Activated naive CD4-positive, alpha-beta T cell treated with anti-CD3 and anti-CD28 coated beads for 36 hours (primary cell): ENCODE results near the gene ZNF438. TPM values are rescaled to one million over a fixed set of nuclear protein-coding genes. Genes with fewer than 3 reads are reported as not detected.
"Not testable (repeated sequence)": the region's sequence is repeated elsewhere in the genome, so short reads cannot be mapped to it uniquely, and the experiment has no call there.

Experiments used
- CTCF ChIA-PET: fragments of 350-600 bp; sonication (Branson Sonifier 250); formaldehyde crosslinking; loops from one replicate; lab custom pipeline; 2021; ENCODE audit warnings: antibody characterized with exemption; lab: Charles Lee
- DNase-seq: peaks from one replicate; pipeline ENCODE4 v3.0.0-alpha.2; 2020
- H3K27ac Mint-ChIP-seq: one replicate; pipeline ENCODE4 v1.8.0; 2021; ENCODE audit warnings: mild to moderate bottlenecking, mixed read lengths
- H3K27me3 Mint-ChIP-seq: one replicate; pipeline ENCODE4 v1.8.0; 2021; ENCODE audit warnings: low read depth, mixed read lengths
- H3K36me3 Mint-ChIP-seq: one replicate; pipeline ENCODE4 v1.8.0; 2021; ENCODE audit warnings: low read depth, mixed read lengths
- H3K4me1 Mint-ChIP-seq: one replicate; pipeline ENCODE4 v1.8.0; 2021; ENCODE audit warnings: low read depth, mixed read lengths
- H3K4me3 Mint-ChIP-seq: one replicate; pipeline ENCODE4 v1.8.0; 2021; ENCODE audit warnings: mild to moderate bottlenecking, moderate library complexity, mixed read lengths
- H3K9me3 Mint-ChIP-seq: one replicate; pipeline ENCODE4 v1.8.0; 2021; ENCODE audit warnings: mixed read lengths
- intact Hi-C: fragments of 100-400 bp; cut with micrococcal nuclease; formaldehyde crosslinking; loops from one replicate; pipeline ENCODE4 v1.15.1; 2023
- total RNA-seq, 2 experiments: library from RNA; stranded (reverse); gene quantifications; one replicate each; pipeline ENCODE4 v1.2.3, GENCODE V29; 2021

The ZNF438 gene
- total RNA-seq, 2 experiments from 2014 or later = 2.4 to 2.6 TPM

DNA sequence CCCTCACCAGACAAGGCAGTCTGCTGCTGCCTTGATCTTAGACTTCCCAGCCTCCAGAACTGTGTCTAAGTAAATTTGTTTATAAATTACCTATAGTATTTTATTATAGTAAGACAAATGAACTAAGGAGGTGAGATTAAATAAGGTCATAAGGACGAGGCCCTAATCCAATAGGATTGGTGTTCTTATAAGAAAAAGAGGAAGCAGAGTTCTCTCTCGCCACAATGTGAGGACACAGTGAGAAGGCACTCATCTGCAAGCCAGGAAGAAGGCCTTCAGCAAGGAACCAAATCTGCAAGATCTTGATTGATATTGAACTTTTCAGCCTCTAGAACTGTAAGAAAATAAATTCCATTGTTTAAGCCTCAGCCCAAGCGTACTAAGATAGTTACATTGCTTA is 6.1 kb upstream of the ZNF438 start:
- Mint-ChIP-seq H3K27ac (no peak overlapping the region), H3K27me3 (no peaks in the 10 kb centered on the region), H3K36me3 (no peaks in the 10 kb centered on the region), H3K4me3 (no peak overlapping the region), H3K4me1 (peaks cover 4% of the 10 kb centered on the region), H3K9me3 (no peaks in the 10 kb centered on the region)
- intact Hi-C loops = no loop called here
- DNase-seq = no peak
- CTCF ChIA-PET = no interaction called here

DNA sequence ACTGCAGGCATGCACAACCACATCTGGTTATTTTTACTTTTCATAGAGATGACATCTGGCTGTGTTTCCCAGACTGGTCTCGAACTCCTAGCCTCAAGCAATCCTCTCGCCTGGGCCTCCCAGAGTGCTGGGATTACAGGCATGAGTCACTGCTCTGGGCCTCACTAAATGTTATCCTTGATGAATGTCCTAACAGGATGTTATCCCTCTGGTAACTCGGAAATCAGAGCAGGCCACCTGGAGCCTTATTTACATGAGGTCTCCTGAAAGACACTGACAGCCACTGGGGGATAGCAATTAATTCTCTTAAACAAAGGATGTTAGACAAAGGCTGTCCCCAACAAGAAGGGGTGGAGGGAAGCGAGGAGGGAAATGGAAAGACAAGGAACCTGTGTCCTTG is 4.5 kb upstream of the ZNF438 start:
- Mint-ChIP-seq H3K4me3 (no peak overlapping the region), H3K4me1 (peaks cover 4% of the 10 kb centered on the region), H3K9me3 (no peaks in the 10 kb centered on the region), H3K27me3 (no peaks in the 10 kb centered on the region), H3K36me3 (no peaks in the 10 kb centered on the region), H3K27ac (no peak overlapping the region)
- CTCF ChIA-PET = interaction anchor here (0.7 kb wide), 1 partner anchor 47 kb away, joined by 3 read pairs; no protein-coding TSS in a partner anchor
- no peak for DNase-seq
- intact Hi-C loops = no loop called here

DNA sequence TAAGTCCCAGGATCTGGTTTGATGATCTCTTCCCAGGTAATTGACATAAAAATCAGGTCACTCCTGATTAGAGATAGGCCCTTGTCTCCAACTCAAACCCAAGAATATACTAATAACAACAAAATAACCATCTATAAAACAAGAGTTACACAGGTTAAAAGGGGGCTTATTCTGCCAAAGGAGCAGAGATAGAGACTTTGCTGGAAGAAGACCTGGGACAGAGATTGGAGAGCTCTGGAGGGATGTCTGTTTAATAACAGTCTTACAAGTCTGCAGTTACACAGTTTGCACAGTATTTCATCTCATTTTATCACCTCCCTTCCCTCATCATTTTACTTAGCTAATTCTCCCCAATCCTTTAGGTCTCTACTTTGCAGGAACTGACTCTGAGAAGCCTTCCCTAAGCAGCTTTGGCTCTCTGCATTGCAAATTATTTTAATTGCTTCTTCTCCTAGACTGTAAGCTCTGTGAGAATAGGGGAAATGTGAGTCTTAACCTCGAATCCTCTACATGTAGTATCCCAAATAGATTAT is 3.7 kb upstream of the ZNF438 start:
- no peak for DNase-seq
- no peaks in the 10 kb centered on the region for H3K9me3 Mint-ChIP-seq
- H3K36me3 Mint-ChIP-seq = no peaks in the 10 kb centered on the region
- no peak overlapping the region for H3K4me3 Mint-ChIP-seq
- H3K27me3 Mint-ChIP-seq = no peaks in the 10 kb centered on the region
- intact Hi-C loops = no loop called here
- peaks cover 11% of the 10 kb centered on the region for H3K4me1 Mint-ChIP-seq
- H3K27ac Mint-ChIP-seq = no peak overlapping the region
- CTCF ChIA-PET = interaction anchor here (0.9 kb wide), 1 partner anchor 48 kb away, joined by 4 read pairs; no protein-coding TSS in a partner anchor

DNA sequence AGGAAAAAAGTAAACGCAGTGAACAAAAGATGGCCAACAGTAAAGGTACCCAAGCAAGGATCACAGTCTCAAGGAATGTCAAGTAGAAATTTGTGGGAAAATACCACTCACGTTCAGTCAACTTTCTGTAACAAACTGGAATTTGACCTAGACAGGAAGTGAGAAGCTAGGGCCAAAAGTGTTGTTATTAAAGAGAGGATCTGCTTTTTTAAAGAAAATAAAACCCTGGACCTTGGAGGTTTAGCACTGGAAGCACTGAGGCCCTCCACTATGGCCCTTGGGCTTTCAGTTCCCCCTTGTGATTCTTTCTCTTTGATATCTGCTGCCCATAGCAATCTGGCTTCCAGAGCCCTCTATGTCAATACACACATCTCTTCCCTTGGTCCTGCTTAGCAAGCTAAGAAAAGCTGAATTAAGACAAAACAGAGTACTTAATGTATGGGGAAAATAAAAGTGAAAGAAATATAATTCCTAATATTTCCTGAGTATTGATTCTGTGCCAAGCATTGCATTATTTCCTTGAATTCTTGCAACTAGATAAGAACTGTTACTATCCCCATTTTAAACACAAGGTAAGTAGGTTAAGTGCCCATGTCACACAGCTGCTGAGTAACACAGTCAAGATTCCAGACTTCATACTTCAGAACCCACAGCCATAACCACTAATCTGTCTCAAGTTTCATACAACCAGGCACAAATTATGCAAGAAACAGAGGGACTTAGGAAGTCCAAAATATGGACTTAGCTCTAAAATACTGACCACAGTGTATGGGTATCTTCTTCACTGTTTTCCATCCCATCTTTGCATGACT is 2.6 kb upstream of the ZNF438 start:
- Mint-ChIP-seq H3K4me1 (peaks cover 17% of the 10 kb centered on the region), H3K9me3 (no peaks in the 10 kb centered on the region), H3K4me3 (no peak overlapping the region), H3K27ac (no peak overlapping the region), H3K27me3 (no peaks in the 10 kb centered on the region), H3K36me3 (no peaks in the 10 kb centered on the region)
- intact Hi-C loops = loop anchor here (5.0 kb wide), 4 partner anchors 98 to 713 kb away; no protein-coding TSS in a partner anchor
- DNase-seq = no peak
- CTCF ChIA-PET = interaction anchor here (0.9 to 1.2 kb wide), 2 partner anchors 49 to 734 kb away, joined by 3 to 4 read pairs; no protein-coding TSS in a partner anchor

DNA sequence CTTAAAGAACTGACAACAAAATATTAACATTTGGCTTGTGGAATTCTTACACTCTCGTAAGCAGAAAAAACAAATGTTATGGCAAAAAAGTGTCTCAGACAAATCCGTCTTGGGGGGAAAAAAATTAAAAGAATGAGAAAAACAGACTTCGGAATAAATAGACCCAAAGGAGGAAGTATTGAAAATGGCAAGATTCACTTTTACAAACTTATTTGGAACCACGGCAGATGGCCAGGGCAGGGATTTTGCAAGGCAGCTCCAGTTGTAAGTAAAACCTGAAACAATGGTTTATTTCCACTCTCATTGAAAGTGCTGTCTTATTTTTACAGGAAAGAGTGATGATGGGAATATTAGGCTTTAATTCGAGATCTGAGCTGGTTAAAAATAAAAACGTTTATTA is 1.5 kb upstream of the ZNF438 start:
- Mint-ChIP-seq H3K36me3 (no peaks in the 10 kb centered on the region), H3K27ac (no peak overlapping the region), H3K4me1 (peaks cover 16% of the 10 kb centered on the region), H3K4me3 (no peak overlapping the region), H3K27me3 (no peaks in the 10 kb centered on the region), H3K9me3 (no peaks in the 10 kb centered on the region)
- CTCF ChIA-PET = interaction anchor here (0.7 kb wide), 1 partner anchor 547 kb away, joined by 3 read pairs; no protein-coding TSS in a partner anchor
- intact Hi-C loops = loop anchor here (5.0 kb wide), 4 partner anchors 99 to 714 kb away; no protein-coding TSS in a partner anchor
- DNase-seq = no peak

DNA sequence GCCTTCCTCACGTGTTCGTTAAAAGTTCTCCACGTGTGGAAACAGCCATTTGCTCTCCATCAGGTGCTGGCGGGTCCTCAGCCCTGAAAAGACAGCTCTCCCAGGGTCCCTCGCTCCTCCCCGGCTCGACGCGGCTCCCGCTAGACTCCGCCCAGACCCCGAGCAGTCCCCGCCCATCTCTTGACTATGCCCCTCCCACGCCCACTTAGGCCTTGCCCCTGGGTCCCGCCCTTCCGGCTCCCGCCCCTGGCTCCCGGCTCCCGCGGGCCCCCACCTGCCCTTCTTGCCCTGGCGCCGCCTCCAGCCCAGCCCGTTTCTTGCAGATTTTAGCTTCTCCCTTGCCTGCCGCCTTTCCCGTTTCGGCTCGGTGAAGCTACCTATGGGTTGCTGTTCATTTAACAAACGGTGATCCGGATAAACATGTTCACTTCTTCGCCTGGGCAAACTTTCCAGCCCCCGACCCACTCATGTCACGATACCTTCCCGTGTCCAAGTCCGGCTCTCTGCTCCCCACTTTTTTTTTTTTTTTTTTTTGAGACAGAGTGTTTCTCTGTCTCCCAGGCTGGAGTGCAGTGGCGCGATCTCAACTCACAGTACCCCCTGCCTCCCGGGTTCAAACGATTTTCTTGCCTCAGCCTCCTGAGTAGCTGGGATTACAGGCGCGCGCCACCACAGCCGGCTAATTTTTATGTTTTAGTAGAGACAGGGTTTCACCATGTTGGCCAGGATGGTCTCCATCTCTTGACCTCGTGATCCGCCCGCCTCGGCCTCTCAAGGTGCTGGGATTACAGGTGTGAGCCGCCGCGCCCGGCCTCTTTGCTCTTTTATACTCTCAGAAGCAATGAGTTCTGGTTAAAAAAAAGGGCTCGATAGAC is 830 bp upstream of the ZNF438 start:
- Mint-ChIP-seq H3K27me3 (no peaks in the 10 kb centered on the region), H3K4me3 (peak overlapping the region; percentile 86), H3K9me3 (no peaks in the 10 kb centered on the region), H3K4me1 (peaks cover 16% of the 10 kb centered on the region), H3K36me3 (no peaks in the 10 kb centered on the region), H3K27ac (peak overlapping the region; percentile 98)
- CTCF ChIA-PET = interaction anchor here (0.6 to 1.9 kb wide), 17 partner anchors 10 to 904 kb away, joined by 3 to 8 read pairs (median 3); no protein-coding TSS in a partner anchor
- intact Hi-C loops = loop anchor here (1.0 to 5.0 kb wide), 10 partner anchors 69 to 728 kb away; no protein-coding TSS in a partner anchor
- peak; percentile 97 for DNase-seq

DNA sequence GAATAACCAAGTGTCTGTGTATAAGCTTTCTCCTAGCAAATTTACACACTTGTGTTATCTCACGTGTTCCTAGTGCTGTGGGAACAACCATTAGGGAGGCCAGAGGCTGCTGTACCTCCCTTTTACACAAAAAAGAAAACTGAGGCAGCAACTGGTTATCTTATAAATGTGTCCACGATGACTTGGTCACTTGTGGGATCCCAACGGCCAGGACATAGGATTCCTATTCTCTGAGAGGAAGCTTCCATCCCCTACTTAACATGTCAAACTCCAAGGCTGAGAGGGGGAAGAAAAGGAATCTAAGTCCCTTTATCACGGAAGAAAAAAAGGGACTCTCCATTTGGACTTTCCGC is 484 bp downstream of the ZNF438 start:
- Mint-ChIP-seq H3K27me3 (no peaks in the 10 kb centered on the region), H3K27ac (peak overlapping the region; percentile 98), H3K36me3 (no peaks in the 10 kb centered on the region), H3K4me1 (peaks cover 16% of the 10 kb centered on the region), H3K4me3 (peak overlapping the region; percentile 86), H3K9me3 (no peaks in the 10 kb centered on the region)
- CTCF ChIA-PET = interaction anchor here (0.7 to 1.9 kb wide), 9 partner anchors 42 to 777 kb away, joined by 3 to 6 read pairs (median 4); no protein-coding TSS in a partner anchor
- DNase-seq = no peak
- intact Hi-C loops = loop anchor here (1.0 to 5.0 kb wide), 9 partner anchors 32 to 778 kb away; no protein-coding TSS in a partner anchor

DNA sequence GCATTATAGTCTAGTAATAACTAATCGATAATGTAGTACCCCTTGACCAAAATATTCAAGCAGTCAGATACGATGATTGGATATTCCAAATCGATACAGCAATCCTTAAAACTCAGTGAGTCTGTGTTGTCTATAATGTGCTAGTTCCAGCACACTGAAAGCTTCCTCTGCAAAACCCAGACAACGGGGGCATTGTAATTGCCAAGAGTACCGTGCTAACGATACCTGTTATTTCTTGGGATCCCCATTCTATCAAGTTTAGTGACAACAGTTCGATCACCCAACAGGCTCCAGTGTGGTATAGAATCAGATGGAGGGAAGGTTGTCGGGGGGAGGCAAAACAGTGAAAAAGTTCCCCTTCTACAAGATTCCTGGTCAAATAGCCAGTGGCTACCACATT is 865 bp downstream of the ZNF438 start:
- no peaks in the 10 kb centered on the region for H3K36me3 Mint-ChIP-seq
- intact Hi-C loops = loop anchor here (1.0 to 5.0 kb wide), 9 partner anchors 32 to 778 kb away; no protein-coding TSS in a partner anchor
- peaks cover 16% of the 10 kb centered on the region for H3K4me1 Mint-ChIP-seq
- CTCF ChIA-PET = interaction anchor here (1.5 to 1.9 kb wide), 3 partner anchors 42 to 69 kb away, joined by 4 to 5 read pairs (median 5); no protein-coding TSS in a partner anchor
- peak overlapping the region; percentile 86 for H3K4me3 Mint-ChIP-seq
- no peak overlapping the region for H3K27ac Mint-ChIP-seq
- DNase-seq = no peak
- H3K27me3 Mint-ChIP-seq = no peaks in the 10 kb centered on the region
- no peaks in the 10 kb centered on the region for H3K9me3 Mint-ChIP-seq

DNA sequence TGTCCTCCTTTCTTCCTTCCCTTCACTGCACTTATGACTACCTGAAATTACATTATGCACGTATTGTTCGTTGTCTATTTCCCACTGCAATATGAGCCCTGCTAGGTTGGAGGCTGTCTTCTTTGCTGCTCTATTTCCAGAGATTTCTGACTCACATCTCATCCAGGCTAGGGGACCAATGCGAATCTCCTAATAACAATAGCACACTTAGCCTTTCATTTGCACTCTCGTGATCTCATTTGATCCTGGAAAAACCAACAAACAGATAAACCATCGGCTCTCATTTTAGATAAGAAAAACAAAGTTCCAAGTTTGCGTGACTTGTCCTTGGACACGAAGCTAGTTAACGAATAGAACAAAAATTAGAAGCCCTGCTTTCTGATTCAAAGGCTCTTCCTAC is 1.4 kb downstream of the ZNF438 start:
- H3K36me3 Mint-ChIP-seq = no peaks in the 10 kb centered on the region
- no peaks in the 10 kb centered on the region for H3K9me3 Mint-ChIP-seq
- H3K4me1 Mint-ChIP-seq = peaks cover 16% of the 10 kb centered on the region
- CTCF ChIA-PET = no interaction called here
- intact Hi-C loops = loop anchor here (2.0 to 5.0 kb wide), 6 partner anchors 31 to 779 kb away; no protein-coding TSS in a partner anchor
- H3K27me3 Mint-ChIP-seq = no peaks in the 10 kb centered on the region
- H3K4me3 Mint-ChIP-seq = no peak overlapping the region
- no peak for DNase-seq
- H3K27ac Mint-ChIP-seq = no peak overlapping the region

DNA sequence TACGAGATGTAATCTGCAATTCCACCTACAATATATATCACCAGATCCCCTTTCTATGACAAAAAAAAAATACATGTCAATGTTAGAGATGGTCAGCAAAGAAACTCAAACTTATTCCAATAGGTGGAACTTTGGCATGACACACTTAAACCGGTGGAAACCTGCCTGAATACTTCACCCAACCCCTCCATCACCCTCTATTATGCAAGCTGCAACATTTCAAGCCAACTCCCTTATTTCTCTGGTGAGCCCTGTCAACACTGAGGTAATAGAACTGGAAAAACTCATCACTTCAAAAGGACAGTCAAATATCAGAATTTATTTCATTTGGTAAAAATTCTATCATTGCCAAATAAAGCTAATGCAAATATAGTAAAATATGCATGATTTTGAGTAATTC is 3.6 kb downstream of the ZNF438 start:
- no peaks in the 10 kb centered on the region for H3K27me3 Mint-ChIP-seq
- H3K9me3 Mint-ChIP-seq = no peaks in the 10 kb centered on the region
- no peaks in the 10 kb centered on the region for H3K36me3 Mint-ChIP-seq
- DNase-seq = no peak
- CTCF ChIA-PET = interaction anchor here (0.6 kb wide), 2 partner anchors 16 to 699 kb away, joined by 3 to 7 read pairs; no protein-coding TSS in a partner anchor
- H3K4me1 Mint-ChIP-seq = peaks cover 14% of the 10 kb centered on the region
- no peak overlapping the region for H3K27ac Mint-ChIP-seq
- H3K4me3 Mint-ChIP-seq = no peak overlapping the region
- intact Hi-C loops = no loop called here

DNA sequence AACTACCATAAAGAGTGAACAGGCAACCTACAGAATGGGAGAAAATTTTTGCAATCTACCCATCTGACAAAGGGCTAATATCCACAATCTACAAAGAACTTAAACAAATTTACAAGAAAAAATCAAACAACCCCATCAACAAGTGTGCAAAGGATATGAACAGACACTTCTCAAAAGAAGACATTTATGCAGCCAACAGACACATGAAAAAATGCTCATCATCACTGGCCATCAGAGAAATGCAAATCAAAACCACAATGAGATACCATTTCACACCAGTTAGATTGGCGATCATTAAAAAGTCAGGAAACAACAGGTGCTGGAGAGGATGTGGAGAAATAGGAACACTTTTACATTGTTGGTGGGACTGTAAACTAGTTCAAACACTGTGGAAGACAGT is 5.4 kb downstream of the ZNF438 start:
- intact Hi-C loops, H3K4me3 Mint-ChIP-seq, DNase-seq, H3K36me3 Mint-ChIP-seq, CTCF ChIA-PET, H3K27me3 Mint-ChIP-seq, H3K27ac Mint-ChIP-seq, H3K9me3 Mint-ChIP-seq: not testable (repeated sequence)
- H3K4me1 Mint-ChIP-seq = peaks cover 14% of the 10 kb centered on the region
